Measurements from ENCODE around the gene SLC39A9. TPM values are rescaled to one million over a fixed set of nuclear protein-coding genes. Genes with fewer than 3 reads are reported as not detected.
"Not testable (repeated sequence)": the region's sequence is repeated elsewhere in the genome, so short reads cannot be mapped to it uniquely, and the experiment has no call there.

The SLC39A9 gene
- total RNA-seq, 1 experiment from 2014 or later: 80.2 TPM

GRCh38 chr14:69495341-69495921 lies 96.9 kb downstream of the SLC39A9 start (continued):
- TF ChIP-seq, protein P1, sequence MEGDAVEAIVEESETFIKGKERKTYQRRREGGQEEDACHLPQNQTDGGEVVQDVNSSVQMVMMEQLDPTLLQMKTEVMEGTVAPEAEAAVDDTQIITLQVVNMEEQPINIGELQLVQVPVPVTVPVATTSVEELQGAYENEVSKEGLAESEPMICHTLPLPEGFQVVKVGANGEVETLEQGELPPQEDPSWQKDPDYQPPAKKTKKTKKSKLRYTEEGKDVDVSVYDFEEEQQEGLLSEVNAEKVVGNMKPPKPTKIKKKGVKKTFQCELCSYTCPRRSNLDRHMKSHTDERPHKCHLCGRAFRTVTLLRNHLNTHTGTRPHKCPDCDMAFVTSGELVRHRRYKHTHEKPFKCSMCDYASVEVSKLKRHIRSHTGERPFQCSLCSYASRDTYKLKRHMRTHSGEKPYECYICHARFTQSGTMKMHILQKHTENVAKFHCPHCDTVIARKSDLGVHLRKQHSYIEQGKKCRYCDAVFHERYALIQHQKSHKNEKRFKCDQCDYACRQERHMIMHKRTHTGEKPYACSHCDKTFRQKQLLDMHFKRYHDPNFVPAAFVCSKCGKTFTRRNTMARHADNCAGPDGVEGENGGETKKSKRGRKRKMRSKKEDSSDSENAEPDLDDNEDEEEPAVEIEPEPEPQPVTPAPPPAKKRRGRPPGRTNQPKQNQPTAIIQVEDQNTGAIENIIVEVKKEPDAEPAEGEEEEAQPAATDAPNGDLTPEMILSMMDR (IDR thresholded peaks at IDR 0.05 in 2 of 3, conservative IDR thresholded peaks at IDR 0.05 in 1 of 3; ENCODE audit: borderline replicate concordance in 1 of 3, insufficient read depth in 1 of 3, low read depth in 2 of 3, low read length in 2 of 3): no peak

GRCh38 chr14:69497866-69498265 lies 99.4 kb downstream of the SLC39A9 start:
- H3K9ac ChIP-seq (ENCODE audit: low read length); H4K20me1 ChIP-seq (ENCODE audit: insufficient read depth); H3K4me2 ChIP-seq (ENCODE audit: low read length); DNase-seq (ENCODE audit: low read depth, low spot score); H3K27me3 ChIP-seq (ENCODE audit: insufficient read depth, low read length); ATAC-seq; H3K27ac ChIP-seq (ENCODE audit: low read depth, low read length); H3K79me2 ChIP-seq (ENCODE audit: insufficient read depth, low read length); H3K4me3 ChIP-seq (replicated peaks in 1 of 2; ENCODE audit: low read depth in 1 of 2, low read length in 2 of 2); H3K36me3 ChIP-seq (ENCODE audit: control insufficient read depth in 1 of 2, insufficient read depth in 2 of 2, low read length in 2 of 2); RAD21 ChIA-PET (ENCODE audit: low non-redundant PET in 1 of 2, low total read pairs in 2 of 2, uncharacterized antibody in 2 of 2, unreplicated experiment in 2 of 2); H3K4me1 ChIP-seq (ENCODE audit: control insufficient read depth in 1 of 2, insufficient read depth in 2 of 2, low read length in 2 of 2); H3K9me3 ChIP-seq (ENCODE audit: control insufficient read depth in 1 of 2, insufficient read depth in 1 of 2, low read depth in 1 of 2, low read length in 2 of 2); H3K9me2 ChIP-seq (ENCODE audit: insufficient read depth); intact Hi-C loops (cut with micrococcal nuclease); CTCF ChIA-PET; POLR2A ChIA-PET; H2AFZ ChIP-seq (ENCODE audit: low read depth, low read length, poor library complexity, severe bottlenecking); BruUV-seq (replicated peaks): not testable (repeated sequence)

- H3K4me2 ChIP-seq (ENCODE audit: low read length); H3K9ac ChIP-seq (ENCODE audit: low read length); RAD21 ChIA-PET (ENCODE audit: low non-redundant PET in 1 of 2, low total read pairs in 2 of 2, uncharacterized antibody in 2 of 2, unreplicated experiment in 2 of 2); H3K79me2 ChIP-seq (ENCODE audit: insufficient read depth, low read length); ATAC-seq; intact Hi-C loops (cut with micrococcal nuclease); H3K9me3 ChIP-seq (ENCODE audit: control insufficient read depth in 1 of 2, insufficient read depth in 1 of 2, low read depth in 1 of 2, low read length in 2 of 2); POLR2A ChIA-PET; H4K20me1 ChIP-seq (ENCODE audit: insufficient read depth); CTCF ChIA-PET; H3K27ac ChIP-seq (ENCODE audit: low read depth, low read length); H3K4me3 ChIP-seq (replicated peaks in 1 of 2; ENCODE audit: low read depth in 1 of 2, low read length in 2 of 2); BruUV-seq (replicated peaks); H3K4me1 ChIP-seq (ENCODE audit: control insufficient read depth in 1 of 2, insufficient read depth in 2 of 2, low read length in 2 of 2); H3K36me3 ChIP-seq (ENCODE audit: control insufficient read depth in 1 of 2, insufficient read depth in 2 of 2, low read length in 2 of 2); DNase-seq (ENCODE audit: low read depth, low spot score); H3K27me3 ChIP-seq (ENCODE audit: insufficient read depth, low read length); H2AFZ ChIP-seq (ENCODE audit: low read depth, low read length, poor library complexity, severe bottlenecking); H3K9me2 ChIP-seq (ENCODE audit: insufficient read depth): not testable (repeated sequence)
These were observed 99.8 kb downstream of the SLC39A9 start for GRCh38 chr14:69498286-69498685.
